HG02885 (cell line): ENCODE measurements around the gene TCERG1L.
"Not testable (repeated sequence)": the region's sequence is repeated elsewhere in the genome, so short reads cannot be mapped to it uniquely, and the experiment has no call there.

Experiments
- ATAC-seq: cut with Tn5 transposase; IDR thresholded peaks from one replicate; pipeline ENCODE4 v1.9.1; 2021; ENCODE audit warnings: mild to moderate bottlenecking; ENCODE audit not compliant: unreplicated experiment, poor library complexity

TCERG1L gene

DNA sequence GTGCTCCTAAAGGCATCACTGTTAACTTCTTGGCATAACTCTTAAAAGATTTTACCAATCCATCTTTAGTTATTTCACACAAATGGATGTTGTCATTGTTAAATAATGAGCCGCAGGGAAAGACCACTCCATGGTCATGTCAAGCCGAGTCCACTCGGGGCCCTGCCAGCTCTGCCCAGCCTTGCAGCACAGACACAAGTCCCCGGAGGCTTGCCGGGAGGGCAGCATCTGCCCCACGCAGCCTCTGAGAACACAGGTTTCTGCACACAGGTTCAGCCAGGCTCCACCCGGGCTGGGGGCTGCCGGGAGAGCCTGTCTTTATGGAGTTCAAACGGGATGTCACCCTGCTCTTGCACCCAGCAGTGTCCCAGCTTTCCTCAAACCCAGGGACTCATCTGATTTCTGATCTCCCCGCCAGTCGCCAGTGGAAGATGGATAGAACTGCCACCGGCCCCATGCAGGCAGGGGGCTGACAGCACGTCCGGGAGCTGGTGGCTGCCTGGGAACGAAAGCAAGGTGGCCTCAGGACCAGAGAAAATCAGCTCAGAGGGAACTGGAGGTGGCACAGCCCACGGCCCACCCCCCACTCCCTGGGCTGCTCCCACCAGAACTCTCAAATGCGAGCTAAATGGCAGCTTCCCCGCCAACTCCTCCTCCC is 156.2 kb downstream of the TCERG1L start:
- no peak for ATAC-seq

DNA sequence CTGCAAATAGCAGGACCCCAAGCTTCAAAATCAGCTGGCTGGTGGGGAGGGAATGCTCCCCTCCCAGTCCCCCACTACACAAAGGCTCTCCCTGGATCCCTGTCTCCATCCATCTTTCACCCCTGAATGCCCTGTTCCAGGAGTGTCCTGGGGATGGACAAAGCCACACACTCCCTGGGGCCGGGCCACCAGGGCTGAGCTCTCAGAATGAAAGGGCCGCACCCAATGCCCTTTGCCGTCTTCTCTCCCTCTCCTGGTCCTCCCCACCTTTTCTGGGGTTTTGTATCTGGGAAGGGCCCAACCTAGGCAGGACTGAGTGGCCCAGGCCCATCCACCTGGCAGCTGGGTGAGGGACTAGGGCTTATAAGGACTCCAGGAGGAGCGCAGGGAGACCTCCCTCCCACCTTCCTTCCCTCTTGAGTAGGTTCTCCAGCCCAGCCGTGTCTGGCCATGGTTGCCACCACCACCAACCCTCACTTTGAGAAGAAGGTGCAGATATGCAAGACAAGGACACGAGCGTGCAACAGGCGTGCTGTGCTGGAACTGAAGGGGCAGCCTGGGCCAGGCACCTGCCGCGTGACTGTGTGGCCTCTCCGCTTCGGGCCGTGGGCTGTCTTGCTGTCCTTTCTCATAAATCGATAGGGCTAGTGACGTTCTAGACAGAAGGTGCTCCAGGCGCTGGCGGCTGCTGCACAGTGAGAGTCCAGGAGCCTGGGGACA is 157.1 kb downstream of the TCERG1L start:
- no peak for ATAC-seq

DNA sequence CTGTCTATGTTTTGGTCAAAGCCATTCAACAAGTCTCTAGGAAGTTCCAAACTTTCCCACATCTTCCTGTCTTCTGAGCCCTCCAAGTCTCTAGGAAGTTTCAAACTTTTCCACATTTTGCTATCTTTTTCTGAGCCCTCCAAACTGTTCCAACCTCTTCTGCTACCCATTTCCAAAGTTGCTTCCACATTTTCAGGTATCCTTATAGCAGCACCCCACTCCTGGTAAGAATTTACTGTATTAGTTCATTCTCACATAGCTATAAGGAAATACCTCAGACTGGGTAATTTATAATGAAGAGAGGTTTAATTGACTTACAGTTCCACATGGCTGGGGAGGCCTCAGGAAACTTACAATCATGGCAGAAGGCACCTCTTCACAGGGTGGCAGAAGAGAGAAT is 159.1 kb downstream of the TCERG1L start:
- not testable (repeated sequence) for ATAC-seq

DNA sequence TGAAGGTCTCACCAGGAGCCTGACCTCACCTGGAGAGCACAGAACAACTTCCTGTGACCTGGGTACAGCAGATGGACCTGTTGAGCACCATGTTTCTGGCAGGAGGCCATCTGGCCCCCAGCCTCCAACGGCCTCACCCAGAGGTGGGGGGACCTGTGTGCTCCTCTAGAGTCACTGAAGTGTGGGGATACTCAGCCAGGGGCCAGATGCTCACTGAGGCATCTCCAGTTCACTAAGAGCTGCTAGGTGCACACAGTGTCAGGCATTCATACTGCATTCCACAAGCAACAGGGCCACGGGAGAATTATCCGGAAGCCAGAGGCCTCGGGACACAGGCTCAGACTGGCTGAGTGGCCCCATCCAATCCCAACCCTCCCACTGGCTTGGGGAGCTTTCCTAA is 161.4 kb downstream of the TCERG1L start:
- ATAC-seq, result no peak

DNA sequence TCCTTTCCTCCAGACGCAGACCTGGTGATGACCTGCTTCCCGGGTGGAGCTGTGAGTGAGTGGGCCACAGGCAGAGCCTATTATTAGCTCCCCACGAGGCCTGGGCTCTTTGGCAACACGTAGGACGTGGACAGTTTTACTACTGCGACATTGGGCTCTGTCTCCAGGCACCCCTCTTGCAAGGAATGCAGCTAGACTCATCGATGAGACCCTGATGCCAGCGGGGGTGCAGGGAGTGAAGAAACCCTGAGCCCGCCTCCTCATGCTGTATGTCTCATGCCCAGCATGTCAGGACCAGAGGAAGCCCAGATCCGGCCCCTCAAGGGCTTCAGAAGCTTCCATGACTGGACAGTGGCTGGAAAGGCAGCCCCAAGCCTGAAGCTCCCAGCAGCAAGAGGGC is 161.9 kb downstream of the TCERG1L start:
- no peak for ATAC-seq

DNA sequence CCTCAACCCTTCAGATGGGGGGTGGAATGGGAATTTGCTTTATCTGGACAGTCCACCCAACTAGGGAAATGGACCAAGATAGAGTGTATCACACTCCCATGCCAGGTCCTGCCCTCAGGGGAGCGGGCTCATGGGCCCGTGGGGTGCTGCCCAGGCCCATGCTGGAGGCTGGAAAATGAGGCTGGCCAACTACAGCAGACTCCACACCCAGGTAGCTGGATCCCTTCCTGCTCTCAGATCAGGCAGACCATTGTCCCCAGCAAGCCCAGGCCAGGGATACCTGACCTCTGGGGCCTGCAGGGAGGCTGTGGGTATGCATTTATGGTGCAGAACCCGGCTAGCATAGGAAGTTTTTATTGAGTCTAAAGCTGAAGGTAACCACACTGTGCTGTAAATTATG is 162.4 kb downstream of the TCERG1L start:
- ATAC-seq, result no peak

DNA sequence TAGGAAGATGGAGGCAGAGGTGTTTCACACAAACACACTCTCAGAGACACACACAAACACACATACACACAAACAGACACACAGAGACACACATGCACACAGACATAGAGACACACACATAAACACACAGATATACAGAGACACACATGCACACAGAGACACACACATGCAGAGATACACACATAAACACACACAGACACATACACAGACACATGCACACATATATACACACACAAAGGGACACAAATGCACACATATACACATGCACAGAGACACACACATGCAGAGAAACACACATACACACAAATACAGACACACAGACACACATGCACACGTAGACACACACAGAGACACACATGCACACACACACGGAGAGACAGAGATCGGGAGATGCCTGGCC is 163.3 kb downstream of the TCERG1L start:
- no peak for ATAC-seq

DNA sequence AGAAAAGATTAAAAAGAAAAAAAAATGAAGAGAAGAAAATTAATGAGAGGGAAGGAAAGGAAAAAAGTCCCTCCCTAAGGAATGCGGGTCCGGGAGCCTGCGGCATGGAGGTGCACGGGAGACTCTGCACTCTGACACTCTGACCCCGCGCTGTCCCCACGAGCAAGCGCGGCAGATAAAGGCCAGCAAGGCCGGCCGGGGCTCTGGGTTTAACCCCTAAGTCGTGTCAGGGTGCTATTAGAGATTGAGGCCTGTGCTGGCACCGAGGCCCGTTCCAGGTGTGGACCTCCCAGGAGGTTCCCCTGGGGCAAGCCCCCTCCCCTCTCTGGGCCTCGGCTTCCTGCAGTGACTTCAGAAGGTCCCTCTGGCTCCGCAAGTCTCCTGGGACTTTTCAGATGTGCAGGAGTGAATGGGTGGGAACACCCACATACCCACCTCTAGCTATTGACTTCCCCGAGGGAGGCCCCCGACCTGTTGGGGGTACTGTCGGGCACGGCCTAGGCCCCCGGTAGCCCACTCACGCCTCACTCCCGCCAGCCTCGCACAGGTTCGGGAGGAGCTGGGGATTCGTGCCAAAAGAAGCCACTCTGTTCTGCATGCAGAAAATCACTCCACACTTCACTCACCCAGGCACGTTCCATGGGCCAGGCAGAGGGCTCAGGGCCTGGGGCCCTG is 164.1 kb downstream of the TCERG1L start:
- no peak for ATAC-seq

DNA sequence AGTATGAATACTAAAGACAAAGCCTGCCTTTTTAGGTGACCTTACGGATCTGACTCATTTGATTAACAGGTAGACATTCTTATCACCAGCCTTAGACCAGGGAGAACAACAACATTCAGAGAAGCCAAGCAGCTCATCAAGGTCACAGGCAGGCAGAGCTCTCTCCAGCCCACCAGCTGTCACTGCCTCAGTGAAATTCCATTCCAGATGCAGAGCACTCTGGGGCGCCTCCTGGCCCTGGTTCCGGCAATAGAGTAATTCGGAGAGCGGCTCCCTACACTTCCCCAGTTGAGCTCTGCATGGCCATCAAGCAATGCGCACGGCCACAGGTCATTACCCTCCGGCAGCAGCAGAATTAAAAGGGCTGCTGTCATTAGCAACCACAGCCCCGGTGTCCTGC is 164.7 kb downstream of the TCERG1L start:
- ATAC-seq, result no peak

DNA sequence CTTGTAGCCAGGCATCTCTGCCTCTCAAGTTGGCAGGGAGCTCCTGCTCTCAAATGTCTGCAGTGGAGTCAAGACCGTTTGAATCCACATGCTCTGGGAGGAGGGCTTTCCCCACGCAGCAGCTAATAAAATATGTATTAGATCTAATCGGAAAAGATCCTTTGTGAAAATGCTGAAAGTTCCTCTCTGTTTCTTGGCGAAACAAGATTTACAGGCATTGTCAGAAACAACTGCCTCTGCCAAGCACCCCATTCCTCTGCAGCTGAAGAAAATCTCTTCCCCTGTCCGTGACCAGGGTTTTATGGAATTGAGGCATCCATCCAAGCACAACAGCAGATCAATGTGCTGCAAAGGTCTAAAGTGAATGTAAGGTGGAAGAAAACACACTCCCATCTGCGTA is 165.8 kb downstream of the TCERG1L start:
- ATAC-seq, result no peak

DNA sequence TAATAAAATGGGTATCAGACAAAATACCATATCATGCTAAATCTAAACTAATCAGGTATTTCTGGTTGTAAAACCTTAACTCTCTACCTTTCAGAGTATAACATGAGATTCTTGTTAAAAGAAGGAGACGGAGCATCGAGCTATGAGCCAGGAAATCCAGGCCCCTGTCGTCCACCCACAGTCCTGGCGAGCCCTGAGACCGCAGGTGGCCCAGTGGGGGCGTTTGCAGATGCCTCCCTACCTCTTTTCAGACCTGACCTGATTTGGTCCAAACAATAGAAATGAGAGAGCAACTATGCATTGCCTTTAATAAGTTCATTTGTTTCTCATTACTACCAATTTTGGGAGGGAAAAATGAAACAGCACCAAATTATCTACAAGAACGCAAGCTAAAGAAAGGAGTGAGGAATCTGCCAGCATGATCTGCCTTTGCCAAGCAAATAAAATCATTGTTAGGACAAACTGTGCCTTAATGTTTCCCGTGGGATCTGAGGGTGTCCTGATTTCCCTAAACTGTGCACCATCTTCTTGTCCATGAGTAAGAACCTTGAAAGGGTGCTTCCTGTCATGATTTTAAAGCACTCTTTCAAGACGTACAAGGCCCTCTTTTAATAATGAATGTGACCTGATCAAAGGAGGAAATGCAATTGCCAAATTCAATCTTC is 166.7 kb downstream of the TCERG1L start:
- no peak for ATAC-seq

DNA sequence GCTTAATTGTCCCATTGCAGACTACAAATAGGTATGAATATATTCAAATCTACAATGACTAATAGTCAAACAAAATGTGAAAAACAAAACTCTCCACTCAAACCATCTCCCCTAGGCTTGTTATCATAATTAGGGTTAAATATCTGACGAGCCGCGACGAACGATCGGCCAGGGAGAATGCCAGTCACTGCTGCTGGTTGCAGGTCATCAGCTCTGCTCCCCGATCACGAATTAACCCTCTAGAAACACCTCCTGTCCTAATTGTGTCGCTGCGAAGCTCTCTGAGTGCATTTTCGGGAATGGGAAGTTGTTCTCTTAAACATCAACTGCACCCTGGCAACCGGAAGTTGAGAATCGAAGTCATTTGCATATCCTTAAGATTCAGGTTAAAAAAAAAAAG is 167.3 kb downstream of the TCERG1L start:
- ATAC-seq, result no peak

DNA sequence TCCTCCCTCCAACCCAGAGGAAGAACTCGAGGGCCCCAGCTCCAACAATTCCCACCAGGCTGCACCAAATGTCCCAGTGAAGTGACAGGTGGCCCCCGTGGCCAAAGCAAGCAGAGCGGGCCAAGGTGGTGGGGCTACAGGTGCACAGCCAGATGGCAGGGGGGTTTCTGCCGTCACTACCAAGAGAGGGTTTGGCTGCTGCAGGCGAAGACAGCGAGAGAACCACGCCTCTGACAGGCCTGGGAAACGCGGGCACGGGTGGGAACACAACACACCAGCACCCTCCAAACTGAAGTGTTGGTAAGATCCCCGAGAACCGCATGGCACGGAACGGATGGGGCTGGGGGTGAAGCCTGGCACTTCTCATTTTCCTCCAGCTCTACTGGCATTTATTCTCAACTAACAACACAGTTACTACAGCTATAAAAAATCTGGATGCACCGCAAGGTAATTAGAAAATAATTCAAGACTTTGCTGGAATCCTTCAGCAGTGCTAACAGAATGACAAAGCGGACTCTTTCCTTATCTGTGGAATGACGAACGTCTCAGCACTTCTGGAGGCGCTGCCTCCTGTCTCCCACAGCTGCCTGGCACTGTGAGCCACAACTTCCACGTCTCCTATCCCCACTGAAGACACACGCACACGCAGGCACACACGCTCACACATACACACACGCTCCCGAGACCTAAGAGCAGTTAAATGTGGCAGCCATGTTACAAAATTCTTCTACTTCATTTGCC is 167.9 kb downstream of the TCERG1L start:
- no peak for ATAC-seq

DNA sequence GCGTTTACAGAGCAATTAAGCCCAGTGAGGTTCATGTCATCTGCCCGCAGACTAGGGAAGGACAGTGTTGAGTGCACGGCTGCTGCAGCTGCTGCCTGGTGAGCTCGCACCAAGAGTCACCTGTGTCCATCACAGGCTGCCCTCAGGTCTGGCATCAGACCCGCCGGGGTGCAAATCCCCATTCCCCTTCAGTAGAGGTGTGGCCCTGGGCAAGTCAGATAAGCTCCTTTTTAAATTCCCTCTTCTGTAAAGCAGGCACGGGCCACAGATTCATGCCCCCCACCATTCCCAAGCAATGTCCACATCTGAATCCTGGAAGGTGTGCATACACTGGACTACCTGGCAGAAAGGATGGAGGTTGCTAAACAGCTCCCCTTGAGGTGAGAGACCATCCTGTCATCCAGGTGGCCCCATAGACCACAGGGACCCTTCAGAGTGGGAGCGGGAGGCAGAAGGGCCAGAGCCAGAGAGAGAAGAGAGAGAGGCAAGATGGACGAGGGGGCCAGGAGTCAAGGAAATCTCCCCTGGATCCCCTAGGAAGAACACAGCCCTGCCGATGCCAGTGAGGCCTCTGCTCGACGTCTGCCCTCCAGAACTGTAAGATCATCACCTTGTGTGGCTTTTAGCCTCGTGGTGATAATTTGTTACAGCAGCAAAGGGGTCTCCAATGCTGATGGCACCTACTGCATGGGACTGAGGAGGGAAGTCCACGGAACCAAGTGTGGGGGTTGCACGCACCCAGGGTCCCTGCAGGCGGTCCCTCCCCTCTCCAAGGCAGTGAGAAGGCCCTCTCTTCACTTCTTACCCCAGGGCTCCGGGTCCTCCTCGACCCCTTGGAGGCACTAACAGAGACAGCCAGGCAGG is 168.8 kb downstream of the TCERG1L start:
- no peak for ATAC-seq

DNA sequence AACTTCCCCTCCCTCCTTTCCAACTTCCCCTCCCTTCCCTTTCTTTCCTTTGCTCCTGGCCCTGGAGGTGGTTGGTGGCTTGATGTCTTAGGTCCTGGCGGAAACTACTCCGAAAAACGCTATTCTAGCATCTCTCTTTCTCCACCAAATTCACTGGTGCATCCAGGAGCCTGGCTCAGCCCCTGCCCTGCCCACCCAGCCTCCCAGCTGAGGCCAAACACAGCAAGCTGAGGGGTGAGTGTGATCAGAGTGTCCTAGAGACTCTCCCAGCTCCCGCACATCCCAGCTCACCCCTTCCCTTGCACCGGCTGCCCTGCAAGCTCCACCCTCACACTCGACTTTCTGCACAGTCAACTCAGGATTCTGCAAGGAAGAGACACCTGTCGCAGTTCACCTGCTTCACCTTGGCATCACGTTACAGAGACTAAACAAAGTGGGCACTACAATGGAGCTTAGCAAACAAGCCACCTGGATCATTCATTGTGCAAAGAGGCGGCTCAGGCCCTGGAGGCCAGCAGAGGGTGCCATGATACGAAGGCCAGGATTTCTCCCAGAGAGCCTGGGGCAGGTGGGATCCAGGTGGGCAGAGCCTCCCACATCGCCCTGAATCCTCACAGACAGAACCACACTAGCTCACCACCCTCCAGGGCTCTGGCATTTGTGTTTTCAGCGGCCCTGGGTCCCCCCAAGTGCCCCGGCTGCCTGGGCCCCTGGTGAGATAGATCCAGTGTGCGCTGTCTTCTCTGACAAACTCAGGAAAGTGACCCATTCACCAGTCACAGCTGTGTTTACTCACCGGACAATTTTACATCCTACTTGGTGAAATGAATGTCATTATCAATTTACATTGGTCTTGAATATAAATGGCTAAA is 169.6 kb downstream of the TCERG1L start:
- ATAC-seq, result no peak

DNA sequence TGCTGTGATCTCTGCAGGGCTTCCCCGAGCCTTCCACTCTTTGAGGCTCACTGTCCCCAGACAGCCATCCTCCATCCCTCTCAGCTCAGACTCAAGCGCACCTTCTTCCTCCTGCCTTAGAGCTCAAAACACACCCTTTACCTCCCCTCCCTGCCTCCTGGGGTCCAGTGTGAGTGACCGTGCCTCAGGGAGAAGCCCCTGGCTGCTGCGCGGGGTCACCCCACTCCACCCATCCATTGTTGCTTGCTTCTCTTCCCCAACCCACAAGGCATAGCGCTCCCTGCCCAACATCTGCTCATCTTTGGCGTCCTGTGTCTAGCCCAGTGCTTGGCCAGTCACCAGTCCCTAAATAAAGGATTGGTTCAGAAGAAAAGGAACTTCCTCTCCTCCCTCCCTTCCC is 170.3 kb downstream of the TCERG1L start:
- ATAC-seq, result no peak

DNA sequence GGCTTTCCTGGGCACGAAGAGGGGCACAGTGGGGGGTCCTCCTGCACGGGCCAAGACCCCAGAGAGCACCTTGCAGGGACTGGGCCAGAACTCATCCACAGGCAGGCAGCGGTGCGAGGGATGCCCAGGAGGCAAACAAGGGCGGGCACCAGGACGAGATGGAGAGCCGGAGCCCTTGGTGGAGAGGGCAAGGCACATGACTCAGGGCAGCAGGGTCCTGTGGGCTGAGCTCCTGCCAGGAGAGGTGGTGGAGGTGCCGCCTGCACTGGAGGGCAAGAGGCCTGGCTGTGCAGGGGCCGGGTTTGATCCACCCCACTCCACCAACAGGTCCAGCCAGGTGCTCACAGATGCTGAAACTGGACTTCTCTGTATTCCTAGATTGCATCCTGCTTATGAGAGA is 170.9 kb downstream of the TCERG1L start:
- no peak for ATAC-seq

DNA sequence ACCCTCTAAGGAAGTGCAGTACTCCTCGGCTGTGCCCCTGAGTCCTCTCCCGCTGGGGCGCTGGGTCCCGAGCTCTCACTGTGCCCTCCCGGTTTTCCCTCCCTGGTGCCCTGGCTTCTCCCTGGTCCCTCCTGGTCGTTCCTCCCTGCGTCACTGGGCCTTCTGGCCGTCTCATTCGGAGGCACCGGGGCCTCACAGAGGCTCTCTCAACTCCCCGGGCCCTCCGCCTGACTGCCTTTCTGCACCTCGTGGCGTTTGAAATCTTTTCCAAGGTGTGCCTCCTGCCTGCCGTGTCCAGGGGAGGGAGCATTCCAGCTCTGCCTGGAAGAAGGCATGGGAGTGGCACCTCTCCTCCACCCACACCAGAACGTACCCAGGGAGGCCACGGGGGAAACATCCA is 174.3 kb downstream of the TCERG1L start:
- ATAC-seq, result no peak

DNA sequence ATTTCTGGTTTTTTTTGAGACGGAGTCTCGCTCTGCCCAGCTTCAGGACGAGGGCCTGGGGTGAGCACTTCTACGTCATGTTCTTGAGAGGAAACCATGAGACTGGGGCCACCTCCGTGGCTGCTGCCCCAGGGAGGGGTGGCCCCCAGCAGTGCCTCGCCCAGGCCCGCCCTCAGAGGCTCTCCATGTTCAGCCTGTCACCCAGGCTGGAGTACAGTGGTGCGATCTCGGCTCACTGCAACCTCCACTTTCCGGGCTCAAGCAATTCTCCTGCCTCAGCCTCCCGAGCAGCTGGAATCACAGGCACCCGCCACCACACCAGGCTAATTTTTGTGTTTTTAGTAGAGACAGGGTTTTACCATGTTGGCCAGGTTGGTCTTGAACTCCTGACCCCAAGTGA is 175.2 kb downstream of the TCERG1L start:
- not testable (repeated sequence) for ATAC-seq
